Endothelial cell of umbilical vein (primary cell): ENCODE measurements around the gene MIER2. TPM values are rescaled to one million over a fixed set of nuclear protein-coding genes. Genes with fewer than 3 reads are reported as not detected.
"Not testable (repeated sequence)": the region's sequence is repeated elsewhere in the genome, so short reads cannot be mapped to it uniquely, and the experiment has no call there.

Source experiments
- BruUV-seq: library from RNA; stranded (reverse); fragments of 400-500 nt; replicated peaks from 2 replicates; lab custom pipeline; 2021; lab: Mats Ljungman, UMichigan
- CTCF ChIA-PET: fragments of 300-600, 350-600 bp; sonication (Branson Sonifier 250); formaldehyde crosslinking; loops from one replicate; lab custom pipeline; 2021; ENCODE audit warnings: antibody characterized with exemption, inconsistent platforms; lab: Charles Lee
- POLR2A ChIA-PET: fragments of 300-600, 350-600 bp; sonication (Branson Sonifier 250); formaldehyde crosslinking; loops from one replicate; lab custom pipeline; 2021; ENCODE audit warnings: antibody characterized with exemption, inconsistent platforms; lab: Charles Lee
- DNase-seq: peaks from one replicate; pipeline ENCODE4 v3.0.0-alpha.2; 2011; ENCODE audit warnings: low read depth, low spot score
- FAIRE-seq: peaks from 2 replicates; lab custom pipeline; 2011; peaks lifted over from hg19 to GRCh38; lab: Jason Lieb, UNC
- H2AFZ ChIP-seq: 2 replicates; pipeline ENCODE4 v1.6.0; 2012; ENCODE audit warnings: low read depth, low read length, control low read depth, inconsistent platforms
- H3K27ac ChIP-seq: 2 replicates; pipeline ENCODE4 v1.5.1; 2011; ENCODE audit warnings: low read depth, mild to moderate bottlenecking, control low read depth, low read length, moderate library complexity; ENCODE audit not compliant: insufficient read depth
- H3K27me3 ChIP-seq, 2 experiments: 2 replicates each; pipeline versions ENCODE4 v1.6.0 to v1.6.1; 2011; ENCODE audit warnings: low read length in 2 of 2, mixed read lengths in 1 of 2; ENCODE audit not compliant: control insufficient read depth in 2 of 2, insufficient read depth in 2 of 2
- H3K36me3 ChIP-seq, 2 experiments: 2 replicates in 1 of 2; 3 replicates in 1 of 2; pipeline ENCODE4 v1.5.1; 2011; ENCODE audit warnings: low read length in 2 of 2, mild to moderate bottlenecking in 1 of 2, moderate library complexity in 1 of 2; ENCODE audit not compliant: control insufficient read depth in 2 of 2, insufficient read depth in 2 of 2; ENCODE audit errors: extremely low read depth in 1 of 2
- H3K4me1 ChIP-seq: 3 replicates; pipeline ENCODE4 v1.5.1; 2011; ENCODE audit warnings: mild to moderate bottlenecking, low read length; ENCODE audit not compliant: control insufficient read depth, insufficient read depth; ENCODE audit errors: extremely low read depth
- H3K4me2 ChIP-seq: 2 replicates; pipeline ENCODE4 v1.6.1; 2011; ENCODE audit warnings: low read length, control low read depth, mixed read lengths; ENCODE audit not compliant: insufficient read depth
- H3K4me3 ChIP-seq, 3 experiments: fragments of 200-600 bp in 1 of 3; sonication (generic), shearing (Covaris generic) in 1 of 3; replicated peaks in 1 of 3; 2 replicates each; pipeline ENCODE4 v1.5.1; 2011 to 2016; ENCODE audit warnings: control low read depth in 3 of 3, low read length in 3 of 3, mild to moderate bottlenecking in 2 of 3, inconsistent platforms in 1 of 3, low read depth in 1 of 3, moderate library complexity in 1 of 3; ENCODE audit not compliant: insufficient read depth in 1 of 3
- H3K79me2 ChIP-seq: 2 replicates; pipeline ENCODE4 v1.6.0; 2012; ENCODE audit warnings: low read length, inconsistent platforms; ENCODE audit not compliant: control insufficient read depth, insufficient read depth
- H3K9ac ChIP-seq: replicated peaks from 2 replicates; pipeline ENCODE3; 2011; ENCODE audit warnings: low read length, control low read depth; ENCODE audit not compliant: insufficient read depth; ENCODE audit errors: extremely low read depth
- H3K9me1 ChIP-seq: replicated peaks from 3 replicates; pipeline ENCODE4 v1.6.0; 2011; ENCODE audit warnings: mild to moderate bottlenecking, low read length; ENCODE audit not compliant: control insufficient read depth, insufficient read depth; ENCODE audit errors: extremely low read depth
- H3K9me3 ChIP-seq: replicated peaks from 2 replicates; pipeline ENCODE4 v1.5.1; 2012; ENCODE audit warnings: low read length, inconsistent platforms; ENCODE audit not compliant: control insufficient read depth, insufficient read depth
- H4K20me1 ChIP-seq: replicated peaks from 2 replicates; pipeline ENCODE3; 2011; ENCODE audit warnings: mild to moderate bottlenecking, low read length; ENCODE audit not compliant: control insufficient read depth, insufficient read depth; ENCODE audit errors: extremely low read depth
- EZH2 ChIP-seq: IDR thresholded peaks from 2 replicates; pipeline ENCODE4 v1.6.1; 2012; ENCODE audit warnings: borderline replicate concordance, low read depth, mild to moderate bottlenecking, moderate library complexity, low read length, inconsistent platforms; ENCODE audit not compliant: severe bottlenecking
- FOS ChIP-seq: IDR thresholded peaks from 2 replicates; pipeline ENCODE4 v1.6.1; 2011; ENCODE audit warnings: mild to moderate bottlenecking, low read length, moderate library complexity, borderline replicate concordance; ENCODE audit not compliant: insufficient read depth
- GATA2 ChIP-seq: IDR thresholded peaks from 2 replicates; pipeline ENCODE4 v1.7.0; 2011; ENCODE audit warnings: low read depth, mild to moderate bottlenecking, moderate library complexity, mixed read lengths, low read length; ENCODE audit not compliant: insufficient read length, insufficient read depth
- JUN ChIP-seq: IDR thresholded peaks from 2 replicates; pipeline ENCODE4 v1.6.1; 2011; ENCODE audit warnings: borderline replicate concordance, low read depth; ENCODE audit not compliant: insufficient read length, insufficient read depth
- MYC ChIP-seq: IDR thresholded peaks from one replicate; pipeline ENCODE4 v1.6.1; 2011; ENCODE audit warnings: mild to moderate bottlenecking, low read depth, low read length
- POLR2A ChIP-seq: IDR thresholded peaks from 2 replicates; pipeline ENCODE4 v1.6.1; 2012; ENCODE audit warnings: low read depth, mild to moderate bottlenecking, control low read depth, low read length
- POLR2AphosphoS5 ChIP-seq: IDR thresholded peaks from 2 replicates; pipeline ENCODE4 v1.6.1; 2012; ENCODE audit warnings: low read depth, mild to moderate bottlenecking, control low read depth, low read length, moderate library complexity; ENCODE audit not compliant: insufficient read depth
- dilution Hi-C: fragments of 300-500 bp; cut with MboI; formaldehyde crosslinking; loops from one replicate; pipeline ENCODE4 v1.15.0; 2019; ENCODE audit warnings: low sequenced_read_pairs; ENCODE audit not compliant: extremely low pct_ligation_motif_present
- intact Hi-C: fragments of 100-400 bp; cut with micrococcal nuclease; formaldehyde crosslinking; loops from one replicate; pipeline ENCODE4 v1.10.0; 2022
- polyA plus RNA-seq, 4 experiments: library from polyadenylated mRNA; depleted of rRNA in 3 of 4; stranded (reverse) in 3 of 4; unstranded in 1 of 4; fragments of >200 nt; gene quantifications; 2 replicates each; pipeline versions ENCODE4 v1.2.1 to v1.2.3, GENCODE V29; 2011 to 2012; ENCODE audit warnings: missing spikeins in 1 of 4
- total RNA-seq: library from RNA; stranded (reverse); gene quantifications from 2 replicates; pipeline ENCODE4 v1.2.3, GENCODE V29; 2021
- TF ChIP-seq, protein P1 (sequence below), 2 donors: IDR thresholded peaks; 1 replicate in 1 of 2; 2 replicates in 1 of 2; pipeline ENCODE4 v1.5.1; 2011; ENCODE audit warnings: low read length in 2 of 2, mild to moderate bottlenecking in 2 of 2, moderate library complexity in 2 of 2, control low read depth in 1 of 2, inconsistent platforms in 1 of 2, low read depth in 1 of 2; ENCODE audit not compliant: insufficient read depth in 1 of 2; ENCODE audit errors: extremely low read depth in 1 of 2
- TF ChIP-seq, protein P2 (sequence below): IDR thresholded peaks from 2 replicates; pipeline ENCODE4 v1.6.1; 2011; ENCODE audit not compliant: insufficient read depth, insufficient read length

The MIER2 gene
- total and polyA plus RNA-seq, 2 donors (not counting 3 experiments of a cell fraction or from before 2014, with no cell fraction given), result 20.3 to 44.9 TPM

DNA sequence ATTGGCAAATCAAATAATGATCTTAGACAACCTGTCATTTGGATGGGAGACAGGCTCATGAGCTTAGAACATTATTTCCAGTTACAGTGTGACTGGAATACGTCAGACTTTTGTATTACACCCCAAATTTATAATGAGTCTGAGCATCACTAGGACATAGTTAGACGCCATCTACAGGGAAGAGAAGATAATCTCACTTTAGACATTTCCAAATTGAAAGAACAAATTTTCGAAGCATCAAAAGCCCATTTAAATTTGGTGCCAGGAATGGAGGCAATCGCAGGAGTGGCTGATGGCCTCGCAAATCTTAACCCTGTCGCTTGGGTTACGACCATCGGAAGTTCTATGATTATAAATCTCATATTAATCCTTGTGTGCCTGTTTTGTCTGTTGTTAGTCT, 41.6 kb upstream of the MIER2 start:
- H3K27me3 ChIP-seq, result peaks cover 2 to 15% of the 10 kb centered on the region in 2 experiments
- H3K4me1 ChIP-seq, dilution Hi-C loops, POLR2A ChIA-PET, H3K9me3 ChIP-seq, H3K79me2 ChIP-seq, H2AFZ ChIP-seq, FAIRE-seq, DNase-seq, BruUV-seq, H3K9ac ChIP-seq, H3K36me3 ChIP-seq, H3K4me3 ChIP-seq, CTCF ChIA-PET, H3K4me2 ChIP-seq, H3K27ac ChIP-seq, H4K20me1 ChIP-seq, H3K9me1 ChIP-seq: not testable (repeated sequence)
- intact Hi-C loops, result loop anchor here (10.0 kb wide), 1 partner anchor 99 kb away; no protein-coding TSS in a partner anchor

DNA sequence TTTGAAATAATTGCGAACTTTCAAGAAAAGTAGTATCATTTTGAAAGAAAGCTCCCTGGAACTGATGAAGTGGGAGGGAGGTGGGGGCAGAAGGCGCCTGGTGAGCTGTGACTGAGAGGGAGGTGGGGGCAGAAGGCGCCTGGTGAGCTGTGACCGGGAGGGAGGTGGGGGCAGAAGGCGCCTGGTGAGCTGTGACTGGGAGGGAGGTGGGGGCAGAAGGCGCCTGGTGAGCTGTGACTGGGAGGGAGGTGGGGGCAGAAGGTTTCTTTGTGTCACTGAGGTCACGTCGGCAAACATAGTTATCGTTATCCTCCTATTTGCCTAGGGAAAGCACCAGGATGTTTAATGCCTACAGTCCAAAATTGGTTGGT, 40.2 kb upstream of the MIER2 start:
- peaks cover 2 to 15% of the 10 kb centered on the region in 2 experiments for H3K27me3 ChIP-seq
- dilution Hi-C loops, result no loop called here
- POLR2A ChIA-PET, result no interaction called here

More for the DNA sequence above, 40.2 kb upstream of the MIER2 start:
- no TSS peak for BruUV-seq
- Histone ChIP-seq H3K9me3 (no peaks in the 10 kb centered on the region), H2AFZ (no peak overlapping the region), H3K4me3 (no peak overlapping the region), H3K79me2 (no peaks in the 10 kb centered on the region), H3K9me1 (no peaks in the 10 kb centered on the region), H4K20me1 (no peaks in the 10 kb centered on the region), H3K9ac (no peak overlapping the region), H3K36me3 (no peaks in the 10 kb centered on the region), H3K27ac (no peak overlapping the region), H3K4me1 (no peaks in the 10 kb centered on the region), H3K4me2 (no peak overlapping the region)
- TF ChIP-seq POLR2AphosphoS5, result no peak
- TF ChIP-seq POLR2A, result no peak
- TF ChIP-seq, protein P1, sequence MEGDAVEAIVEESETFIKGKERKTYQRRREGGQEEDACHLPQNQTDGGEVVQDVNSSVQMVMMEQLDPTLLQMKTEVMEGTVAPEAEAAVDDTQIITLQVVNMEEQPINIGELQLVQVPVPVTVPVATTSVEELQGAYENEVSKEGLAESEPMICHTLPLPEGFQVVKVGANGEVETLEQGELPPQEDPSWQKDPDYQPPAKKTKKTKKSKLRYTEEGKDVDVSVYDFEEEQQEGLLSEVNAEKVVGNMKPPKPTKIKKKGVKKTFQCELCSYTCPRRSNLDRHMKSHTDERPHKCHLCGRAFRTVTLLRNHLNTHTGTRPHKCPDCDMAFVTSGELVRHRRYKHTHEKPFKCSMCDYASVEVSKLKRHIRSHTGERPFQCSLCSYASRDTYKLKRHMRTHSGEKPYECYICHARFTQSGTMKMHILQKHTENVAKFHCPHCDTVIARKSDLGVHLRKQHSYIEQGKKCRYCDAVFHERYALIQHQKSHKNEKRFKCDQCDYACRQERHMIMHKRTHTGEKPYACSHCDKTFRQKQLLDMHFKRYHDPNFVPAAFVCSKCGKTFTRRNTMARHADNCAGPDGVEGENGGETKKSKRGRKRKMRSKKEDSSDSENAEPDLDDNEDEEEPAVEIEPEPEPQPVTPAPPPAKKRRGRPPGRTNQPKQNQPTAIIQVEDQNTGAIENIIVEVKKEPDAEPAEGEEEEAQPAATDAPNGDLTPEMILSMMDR (IDR thresholded peaks at IDR 0.05; ENCODE audit: extremely low read depth in 1 of 2, insufficient read depth in 1 of 2, low read depth in 1 of 2, low read length in 2 of 2), result no peak
- TF ChIP-seq GATA2, result no peak
- TF ChIP-seq, protein P2, sequence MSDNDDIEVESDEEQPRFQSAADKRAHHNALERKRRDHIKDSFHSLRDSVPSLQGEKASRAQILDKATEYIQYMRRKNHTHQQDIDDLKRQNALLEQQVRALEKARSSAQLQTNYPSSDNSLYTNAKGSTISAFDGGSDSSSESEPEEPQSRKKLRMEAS, result no peak
- no peak for TF ChIP-seq FOS
- TF ChIP-seq MYC, result no peak
- TF ChIP-seq EZH2, result no peak
- no peak for TF ChIP-seq JUN
- DNase-seq (no peak), FAIRE-seq (no peak)
- CTCF ChIA-PET, result interaction anchor here (0.9 to 2.2 kb wide), 3 partner anchors 93 to 126 kb away, joined by 3 to 20 read pairs (median 12); partner anchors contain the start of gene TPGS1
- intact Hi-C loops, result loop anchor here (1.0 to 10.0 kb wide), 2 partner anchors 100 to 122 kb away; no protein-coding TSS in a partner anchor
